HG03565 (cell line): ENCODE results near the gene PIEZO1.

ENCODE experiments used
- ATAC-seq: cut with Tn5 transposase; IDR thresholded peaks from one replicate; pipeline ENCODE4 v1.9.1; 2021; ENCODE audit warnings: mild to moderate bottlenecking, moderate library complexity; ENCODE audit not compliant: unreplicated experiment

Gene PIEZO1

DNA sequence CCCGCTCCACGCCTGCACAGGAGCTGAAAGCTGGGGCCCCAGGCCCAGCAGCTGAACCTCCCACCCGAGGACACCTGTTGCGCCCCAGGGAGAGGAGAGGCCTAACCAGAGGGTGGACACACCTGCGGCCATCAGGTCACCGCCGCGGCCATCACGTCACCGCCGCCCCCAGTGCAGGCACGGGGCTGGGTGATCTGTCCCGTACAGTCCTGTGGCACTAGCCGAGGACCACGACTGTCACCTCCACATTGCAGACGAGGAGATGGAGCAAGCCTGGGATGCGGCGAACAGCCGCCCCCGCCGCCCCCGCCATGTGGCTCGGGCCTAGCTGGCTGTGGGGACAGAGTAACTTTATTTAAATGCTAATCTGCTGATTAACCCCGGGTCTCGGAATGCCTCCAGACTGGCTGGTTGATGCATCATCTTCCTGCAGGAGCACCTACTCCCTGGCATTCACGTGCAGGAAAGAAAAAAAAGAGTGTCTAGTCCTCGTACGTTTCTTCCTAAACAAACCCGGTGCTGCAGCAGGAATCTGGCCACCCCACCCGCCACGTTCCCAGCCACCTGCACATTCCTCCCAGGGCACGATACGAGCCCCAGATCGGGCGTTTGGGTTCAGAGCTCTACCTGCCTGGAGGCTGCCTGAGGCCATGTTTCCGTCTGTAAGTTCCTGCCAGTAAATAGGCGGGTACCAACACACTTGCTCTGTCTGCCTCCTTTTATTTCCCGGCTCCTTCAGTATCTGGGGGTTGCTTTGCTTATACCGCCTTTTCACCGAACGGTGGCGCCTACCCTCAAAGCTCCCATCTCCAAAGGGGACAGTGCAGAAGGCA lies 29.9 kb downstream of the PIEZO1 start:
- ATAC-seq = no peak

DNA sequence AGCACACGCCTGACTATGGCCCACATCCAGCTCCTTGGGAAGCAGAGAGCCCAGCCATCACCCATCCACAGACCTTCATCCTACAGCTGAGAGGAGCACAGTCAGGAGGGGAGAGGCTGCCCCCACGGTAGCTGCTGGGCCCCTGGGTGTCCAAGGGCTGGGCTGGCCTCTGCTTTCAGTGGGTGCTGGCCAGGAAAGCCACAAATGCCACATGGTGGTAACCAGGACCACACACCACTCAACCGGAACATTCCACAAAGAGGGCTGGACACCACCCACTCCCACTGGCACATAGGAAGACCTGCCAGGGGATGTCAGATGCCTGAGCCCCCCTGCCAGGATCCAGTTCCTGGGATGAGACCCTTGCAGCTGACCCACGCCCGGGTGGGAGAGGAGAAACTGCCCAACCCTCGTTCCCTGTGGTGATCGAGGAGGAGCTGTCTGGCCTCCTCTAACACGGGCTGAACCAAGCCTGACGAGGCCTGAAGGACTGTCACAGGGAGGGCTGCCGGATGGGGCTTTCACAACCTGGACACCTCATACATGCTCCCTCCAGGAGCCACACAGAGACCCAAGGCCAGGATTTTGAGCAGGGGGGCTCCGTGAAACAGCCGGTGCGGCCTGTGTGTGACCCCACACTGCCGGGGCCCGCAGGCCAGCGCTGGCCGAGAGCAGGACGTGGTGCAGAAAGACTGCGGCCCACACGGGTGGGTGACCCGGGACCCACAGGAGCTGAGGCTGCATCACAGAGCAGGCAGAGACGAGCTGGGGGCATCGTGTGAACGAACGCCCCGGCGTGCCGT lies 30.7 kb downstream of the PIEZO1 start:
- no peak for ATAC-seq

DNA sequence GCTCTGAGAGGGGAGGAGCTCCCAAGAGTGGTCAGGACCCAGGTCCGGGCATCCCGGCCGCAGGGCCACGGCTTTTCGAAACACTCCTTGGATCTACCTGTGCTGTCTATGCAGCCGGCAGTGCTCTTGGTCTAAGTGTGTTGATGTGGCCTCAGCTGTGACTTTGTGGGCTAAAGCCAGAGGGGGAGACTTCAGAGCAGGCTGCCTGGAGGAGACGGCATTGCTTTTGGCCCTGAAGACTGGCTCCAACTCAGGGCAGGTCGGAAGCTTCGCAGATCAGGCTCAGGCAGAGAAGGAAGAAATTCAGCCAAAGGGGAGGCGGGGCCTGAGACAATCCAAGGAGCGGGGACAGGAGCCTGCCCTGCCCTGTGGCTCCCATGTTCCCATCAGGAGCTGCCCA lies 31.4 kb downstream of the PIEZO1 start:
- no peak for ATAC-seq

DNA sequence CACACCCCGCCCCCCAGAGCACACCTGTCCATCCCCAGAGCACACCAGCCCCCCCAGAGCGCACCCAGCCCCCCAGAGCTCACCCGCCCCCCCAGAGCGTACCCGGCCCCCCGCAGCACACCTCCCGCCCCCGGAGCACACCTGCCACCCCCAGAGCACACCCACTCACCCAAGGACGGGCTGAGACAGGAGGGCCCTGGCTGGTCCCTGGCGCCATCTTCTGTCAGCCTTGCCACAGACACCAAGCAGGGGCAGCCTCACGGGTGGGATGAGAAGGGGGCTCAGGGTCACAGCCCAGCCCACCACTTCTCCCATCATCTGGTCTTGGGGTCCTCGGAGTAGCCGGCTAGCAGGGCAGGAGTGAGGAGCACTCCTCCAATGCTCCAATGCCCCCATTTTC lies 31.8 kb downstream of the PIEZO1 start:
- ATAC-seq = no peak

DNA sequence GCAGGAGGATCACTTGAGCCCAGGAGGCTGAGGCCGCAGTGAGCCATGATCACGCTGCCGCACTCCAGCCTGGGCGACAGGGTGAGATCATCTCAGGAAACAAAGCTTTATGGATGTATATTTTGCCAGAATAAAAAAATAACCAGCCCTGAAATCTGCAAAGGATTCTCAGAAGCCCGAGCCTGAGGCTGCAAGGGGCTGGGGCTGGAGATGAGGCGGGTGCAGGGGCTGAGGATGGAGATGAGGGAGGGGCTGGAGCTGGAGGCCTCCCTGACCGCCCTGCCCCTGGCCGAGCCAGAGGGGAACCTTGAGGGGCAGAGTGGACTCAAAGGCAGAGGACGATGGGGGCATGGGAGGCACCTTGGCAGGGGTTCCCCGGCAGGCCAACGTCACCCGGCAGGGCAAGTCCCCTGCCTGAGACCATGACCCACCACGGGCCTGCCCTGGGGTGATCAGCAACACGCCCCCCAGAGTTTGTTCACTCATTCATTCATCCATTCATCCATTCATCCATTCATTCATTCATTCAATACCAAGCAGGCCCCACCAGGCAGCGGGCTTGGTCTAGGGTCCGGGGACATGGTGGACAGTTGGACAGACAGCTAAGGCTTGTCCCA lies 32.5 kb downstream of the PIEZO1 start:
- no peak for ATAC-seq

DNA sequence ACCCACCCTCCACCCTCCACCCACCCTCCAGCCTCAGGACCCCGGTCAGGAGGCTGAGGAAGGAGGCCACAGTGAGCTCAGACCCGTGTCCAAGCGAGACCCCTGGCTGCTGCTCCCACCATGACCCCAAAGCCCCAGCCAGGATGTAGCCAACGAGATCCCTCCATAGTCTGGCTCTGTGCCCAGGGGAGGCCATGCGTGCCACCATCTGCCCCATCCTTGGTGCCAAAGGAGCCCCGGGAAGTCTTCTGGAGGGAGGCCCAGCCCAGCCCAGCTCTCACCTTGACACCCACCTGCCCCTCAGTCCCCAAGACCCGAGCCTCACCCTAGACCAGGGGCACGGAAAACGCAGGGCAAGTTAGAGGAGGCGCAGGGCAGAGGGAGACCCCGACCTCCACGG lies 34.2 kb downstream of the PIEZO1 start:
- no peak for ATAC-seq

DNA sequence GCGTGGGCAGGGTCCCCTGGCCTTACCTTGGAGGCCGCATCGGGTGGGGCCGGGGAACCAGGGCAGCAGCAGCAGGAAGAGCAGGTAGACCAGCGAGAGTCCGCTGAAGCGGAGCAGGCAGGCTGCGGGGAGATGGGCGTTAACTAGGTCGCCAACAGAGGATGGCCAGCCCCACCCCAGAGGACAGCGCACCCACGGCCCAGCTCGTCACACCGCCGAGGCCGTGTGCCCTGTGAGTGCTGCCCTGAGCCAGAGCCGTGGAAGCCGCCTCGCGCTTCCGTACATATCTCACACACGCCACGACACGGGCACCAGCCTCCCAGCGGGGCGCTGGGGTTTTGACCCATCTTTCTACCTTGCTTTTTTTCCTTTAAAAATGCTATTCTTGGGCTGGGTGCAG lies 35.7 kb downstream of the PIEZO1 start:
- ATAC-seq = no peak

DNA sequence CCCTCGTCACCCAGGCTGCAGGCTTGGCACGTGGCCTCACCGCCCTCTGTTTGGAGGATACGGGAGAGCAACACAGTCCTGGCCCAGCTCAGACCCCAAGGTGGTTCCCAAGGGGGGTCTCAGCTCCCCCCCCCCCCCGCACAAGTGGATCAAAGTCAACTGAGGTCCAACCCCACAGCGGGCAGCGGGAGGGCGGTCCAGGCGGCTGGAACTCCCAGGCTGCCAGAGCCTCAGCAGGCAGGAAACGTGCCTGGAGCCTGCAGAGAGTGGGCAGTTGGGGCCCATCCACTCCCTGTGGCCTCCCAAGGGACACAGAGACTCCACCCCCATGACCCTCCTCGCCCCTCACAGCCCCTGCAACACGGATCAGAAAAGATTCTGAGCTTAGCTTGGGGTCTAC lies 36.7 kb downstream of the PIEZO1 start:
- no peak for ATAC-seq

DNA sequence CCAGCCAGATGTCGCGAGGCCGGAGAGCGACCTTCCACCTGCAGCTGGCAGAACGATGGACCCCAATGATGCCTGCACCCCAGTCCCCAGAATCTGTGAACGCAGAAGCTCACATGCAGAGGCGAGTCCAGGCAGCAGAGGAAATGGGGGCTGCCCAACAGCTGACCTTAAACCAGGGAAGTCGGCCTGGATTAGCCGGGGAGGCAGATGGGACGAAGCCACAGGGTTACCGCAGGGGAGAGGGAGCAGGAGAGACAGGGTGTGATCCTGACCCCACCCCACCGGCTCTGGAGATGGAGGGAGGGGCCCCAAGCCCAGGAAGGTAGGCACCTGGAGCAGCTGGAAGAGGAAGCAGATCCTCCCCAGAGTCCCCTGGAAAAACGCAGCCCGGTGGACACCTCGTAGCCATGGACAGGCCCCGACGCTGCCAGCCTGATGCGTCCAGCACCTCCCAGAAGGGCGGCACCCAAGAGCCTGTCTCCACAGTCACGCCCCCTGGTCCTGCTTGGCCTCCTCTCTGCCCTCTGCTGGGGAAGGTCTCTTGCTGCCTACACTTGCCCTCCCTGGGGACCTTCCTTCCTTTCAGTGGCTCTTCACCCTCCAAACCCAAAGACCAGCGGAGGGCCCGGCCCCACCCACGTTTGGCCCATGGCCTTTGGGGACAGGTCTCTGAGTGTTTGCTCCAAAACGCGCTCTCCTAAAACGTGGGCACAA lies 37.3 kb downstream of the PIEZO1 start:
- ATAC-seq = no peak

DNA sequence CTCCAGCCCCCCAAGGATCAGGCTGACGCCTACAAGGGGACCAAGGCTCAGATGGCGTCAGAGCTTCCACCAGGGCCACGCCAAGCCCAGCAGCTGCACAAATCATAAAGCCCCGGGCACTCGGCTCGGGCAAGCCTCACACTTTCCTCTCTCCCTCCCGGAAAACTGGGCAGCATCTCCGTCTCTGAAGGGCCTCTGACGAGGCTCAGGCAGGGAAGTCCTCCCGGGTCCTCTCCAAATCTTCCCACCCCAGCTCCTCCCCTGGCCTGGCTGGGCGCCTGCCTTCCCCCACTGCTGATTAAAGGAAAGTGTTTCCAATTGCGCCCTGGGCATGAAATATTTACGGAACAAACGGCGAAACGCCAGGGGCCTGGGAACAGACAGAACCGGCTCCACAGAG lies 38.5 kb downstream of the PIEZO1 start:
- ATAC-seq = no peak

DNA sequence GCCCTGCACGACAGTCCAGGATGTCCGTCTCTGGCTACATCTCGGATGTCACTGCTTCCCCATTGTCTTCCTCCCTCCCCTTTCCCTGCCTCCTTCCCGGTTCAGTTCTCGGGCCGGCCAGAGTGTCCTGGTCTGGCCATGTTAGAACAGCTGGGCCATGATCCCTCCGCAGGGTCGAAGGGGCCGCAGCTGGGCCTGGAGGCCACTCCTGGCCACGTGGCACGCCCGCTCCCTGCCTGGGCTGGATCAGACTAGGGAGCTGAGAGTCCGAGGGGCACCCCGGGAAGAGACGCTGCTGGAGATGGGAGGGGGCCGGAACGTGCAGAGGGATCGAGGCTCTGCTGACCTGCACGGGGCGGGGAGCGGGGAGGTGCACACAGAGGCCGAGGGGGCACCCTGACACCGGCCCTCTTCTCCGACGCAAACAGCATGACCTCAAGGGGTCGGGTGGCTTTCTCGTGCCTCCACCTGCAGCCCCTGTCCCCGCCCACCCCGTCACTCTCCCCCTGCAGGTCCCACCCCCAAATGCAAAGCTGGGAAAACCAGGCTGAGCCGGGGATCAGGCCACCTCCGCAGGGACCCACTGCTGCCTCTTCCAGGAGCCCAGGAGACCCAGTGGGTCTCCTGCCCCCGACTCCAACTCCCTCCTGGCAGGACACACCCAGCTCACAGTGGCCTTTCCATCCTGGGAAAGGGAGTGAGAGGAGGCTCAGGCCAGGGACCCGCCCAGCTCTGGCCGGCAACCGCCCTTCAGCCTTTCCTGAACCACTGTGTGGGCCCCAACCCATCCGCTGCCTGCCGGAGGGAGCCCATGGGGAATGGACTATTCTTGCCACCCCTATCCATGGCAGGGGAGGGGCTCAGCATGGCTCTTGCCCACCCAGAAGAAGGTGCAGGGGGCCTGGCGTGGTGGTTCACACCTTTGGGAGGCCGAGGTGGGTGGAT lies 40.2 kb downstream of the PIEZO1 start:
- no peak for ATAC-seq

DNA sequence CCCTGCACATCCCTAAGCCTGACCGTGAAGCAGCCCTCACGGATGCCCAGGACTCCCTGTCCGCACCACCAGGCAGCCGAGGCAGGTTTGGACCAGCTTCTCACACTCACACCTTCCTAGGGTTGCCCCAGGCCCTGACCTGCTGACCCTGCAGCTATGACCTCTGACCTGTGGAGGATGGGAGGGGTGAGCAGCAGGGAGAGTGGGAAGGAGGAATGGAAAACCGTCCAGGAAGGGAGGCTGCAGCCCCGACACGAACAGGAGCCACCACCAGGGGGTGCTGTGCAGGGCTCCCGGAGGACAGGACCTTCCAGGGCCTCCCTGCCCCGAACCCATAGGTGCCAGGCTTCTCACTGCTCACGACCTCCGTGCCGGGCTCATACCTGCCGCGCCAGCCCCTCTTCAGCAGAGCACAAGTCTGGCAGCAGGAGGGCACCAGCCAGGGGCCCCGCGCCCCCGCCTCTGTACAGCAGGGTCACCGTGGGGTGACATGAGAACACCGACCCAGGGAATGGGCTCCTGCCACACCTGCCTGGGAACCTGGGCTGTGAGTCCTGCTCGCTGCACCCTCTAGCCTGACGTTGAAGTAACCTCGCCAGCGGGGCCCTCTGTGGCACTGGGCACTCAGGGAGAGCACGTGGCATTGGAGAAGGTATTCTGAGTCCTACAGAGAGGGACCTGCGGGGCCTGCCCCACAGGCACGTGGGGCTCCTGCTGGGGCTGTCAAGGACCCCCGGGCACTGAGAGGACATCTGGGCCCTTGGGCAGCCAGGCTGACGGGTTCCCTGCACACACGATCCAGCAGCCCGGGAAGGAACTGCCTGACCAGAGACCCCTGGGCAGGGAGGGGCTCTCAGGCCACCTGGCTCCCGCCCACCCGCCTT lies 41.1 kb downstream of the PIEZO1 start:
- no peak for ATAC-seq

DNA sequence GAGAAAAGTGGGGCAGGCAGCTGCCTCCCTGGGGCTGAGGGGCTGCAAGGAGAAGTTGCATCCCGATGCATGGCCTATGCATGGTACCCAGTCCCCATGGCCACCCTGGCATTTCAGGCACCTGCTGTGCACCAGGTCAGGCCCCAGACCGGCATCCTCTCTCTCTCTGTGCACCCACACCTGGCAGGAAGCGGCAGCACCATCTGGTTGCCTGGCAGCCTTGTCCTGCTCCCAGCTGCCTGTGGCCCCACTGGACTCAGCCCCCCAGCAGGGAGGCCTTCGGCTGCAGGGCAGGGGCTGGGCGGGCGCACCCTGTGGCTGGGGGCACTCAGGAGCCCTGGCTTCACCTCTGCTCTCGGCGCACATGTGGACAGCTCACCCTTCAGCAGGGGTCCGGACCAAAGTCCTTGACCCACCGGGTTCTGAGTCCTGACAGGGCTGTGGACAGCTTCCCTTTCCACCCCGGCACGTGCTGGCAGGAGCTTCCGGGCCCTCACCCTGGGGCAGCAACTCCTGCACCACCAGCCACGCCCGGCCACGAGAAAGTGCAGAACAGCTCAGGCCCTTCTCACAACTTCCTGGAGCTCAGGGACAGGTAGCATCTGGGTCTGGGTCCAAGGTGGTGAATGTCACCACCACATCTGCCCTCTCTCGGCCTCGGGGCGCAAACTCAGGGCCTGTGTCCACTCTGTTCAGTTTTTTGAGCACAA lies 42.0 kb downstream of the PIEZO1 start:
- no peak for ATAC-seq

DNA sequence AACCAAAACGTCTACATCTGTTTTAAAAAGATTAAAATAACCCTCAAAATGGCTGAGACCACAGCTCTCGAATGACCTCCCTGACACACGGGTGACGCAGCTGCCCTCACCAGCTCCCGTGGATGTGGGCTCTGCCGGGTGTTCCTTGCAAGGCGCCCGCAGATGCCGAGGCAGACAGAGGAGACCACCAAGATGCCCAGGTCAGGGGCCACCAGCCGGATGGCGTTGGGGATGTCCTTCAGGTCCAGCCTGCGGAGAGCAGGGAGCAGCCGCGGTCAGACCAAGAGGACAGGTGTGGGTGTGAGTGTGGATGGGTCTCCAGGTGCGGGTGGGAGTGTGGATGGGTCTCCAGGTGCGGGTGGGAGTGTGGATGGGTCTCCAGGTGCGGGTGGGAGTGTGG lies 43.7 kb downstream of the PIEZO1 start:
- no peak for ATAC-seq

DNA sequence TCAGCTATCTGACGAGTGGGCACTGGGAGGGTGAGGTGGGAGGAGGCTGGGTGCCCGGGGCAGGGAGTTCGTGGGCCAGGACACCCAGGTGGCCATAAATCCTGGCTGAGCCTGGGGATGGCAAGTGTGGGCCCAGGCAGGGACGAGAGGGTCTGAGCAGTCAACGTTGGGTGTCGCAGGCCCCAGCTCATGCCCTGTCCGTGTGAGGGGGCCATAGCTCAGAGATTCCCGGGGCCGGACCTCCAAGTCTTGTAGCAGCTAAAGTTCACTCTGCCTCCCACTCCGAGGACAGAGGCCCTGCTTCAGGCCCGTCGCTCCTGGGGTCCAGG lies 44.3 kb downstream of the PIEZO1 start:
- no peak for ATAC-seq

DNA sequence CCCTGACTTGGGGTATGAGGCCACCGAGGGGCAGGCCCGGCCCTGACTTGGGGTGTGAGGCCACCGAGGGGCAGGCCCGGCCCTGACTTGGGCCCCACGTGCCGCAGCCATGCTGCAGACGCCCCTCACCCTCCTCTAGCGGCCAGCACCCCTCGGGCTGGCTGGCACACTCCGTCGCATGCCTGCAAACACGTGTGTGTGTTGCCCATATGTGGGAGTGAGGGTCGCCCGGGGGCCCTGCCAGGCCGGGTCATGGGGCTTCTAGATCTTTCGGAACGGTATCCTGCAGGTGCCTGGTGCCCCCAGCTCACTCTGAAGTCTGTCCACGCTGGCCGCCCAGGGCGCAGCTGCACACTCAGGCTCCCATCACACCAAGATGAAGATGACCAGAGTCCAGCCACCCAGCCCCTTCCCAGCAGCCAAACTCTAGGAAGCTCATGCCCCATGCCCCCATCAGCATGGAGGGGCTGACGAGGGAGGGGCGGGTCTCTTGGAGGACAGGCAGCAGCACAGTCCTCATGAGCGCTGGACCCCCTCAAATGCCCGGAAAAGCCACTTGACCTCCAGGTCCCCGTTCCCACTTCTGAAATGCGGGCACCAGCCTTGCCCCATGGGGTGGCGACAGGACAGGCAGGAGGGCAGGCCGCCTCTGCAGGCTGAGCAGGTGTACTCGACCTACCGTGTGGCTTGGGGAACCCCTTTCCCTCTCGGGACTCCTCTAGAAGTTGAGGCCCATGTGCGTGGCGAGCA lies 44.9 kb downstream of the PIEZO1 start:
- ATAC-seq = no peak

DNA sequence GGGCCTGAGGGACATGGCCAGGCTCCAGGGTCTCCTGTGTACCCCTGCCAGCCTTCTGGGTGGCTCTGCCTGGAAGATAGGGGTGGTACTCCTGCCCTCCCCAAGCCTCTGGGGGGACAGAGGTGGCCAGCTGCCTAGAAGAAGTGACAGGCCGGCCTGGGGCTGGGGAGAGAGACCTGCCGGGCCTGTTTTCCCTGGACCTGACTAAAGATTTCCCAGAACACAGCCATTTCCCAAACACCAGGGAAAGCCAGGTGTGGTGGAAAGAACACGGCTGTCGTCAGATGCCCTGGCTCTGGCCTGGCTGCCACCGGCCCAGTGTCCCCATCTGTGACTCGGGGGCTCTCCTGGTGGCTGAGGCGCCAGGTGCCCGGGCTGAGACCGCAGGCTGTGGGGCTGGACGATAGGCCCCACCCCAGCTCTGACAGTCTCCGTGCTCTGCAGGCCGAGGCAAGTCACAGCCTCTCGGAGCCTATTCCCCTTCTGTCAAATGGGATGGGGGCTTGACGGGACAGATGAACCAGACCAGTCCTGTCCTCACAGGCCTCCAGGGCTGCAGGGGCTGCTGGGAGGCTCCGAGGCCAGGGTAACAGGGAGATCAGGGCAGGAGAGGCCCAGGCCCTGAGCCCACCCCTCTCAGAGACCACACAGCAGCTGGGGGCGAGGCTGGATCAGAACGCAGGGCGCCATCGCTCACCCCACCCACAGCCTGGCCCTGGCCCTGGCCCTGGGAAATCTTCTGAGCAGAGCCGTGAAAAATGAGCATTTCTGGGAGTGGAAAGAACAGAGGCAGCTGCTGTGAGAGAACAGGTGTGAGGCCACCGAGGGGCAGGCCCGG lies 45.7 kb downstream of the PIEZO1 start:
- no peak for ATAC-seq
